ENCODE data around the gene INTS1. TPM values are rescaled to one million over a fixed set of nuclear protein-coding genes. Genes with fewer than 3 reads are reported as not detected.
"Not testable (repeated sequence)": the region's sequence is repeated elsewhere in the genome, so short reads cannot be mapped to it uniquely, and the experiment has no call there.

Gene INTS1
- polyA plus RNA-seq, 3 donors from 2014 or later = 5.2 to 33.6 (median 11.0) TPM

DNA sequence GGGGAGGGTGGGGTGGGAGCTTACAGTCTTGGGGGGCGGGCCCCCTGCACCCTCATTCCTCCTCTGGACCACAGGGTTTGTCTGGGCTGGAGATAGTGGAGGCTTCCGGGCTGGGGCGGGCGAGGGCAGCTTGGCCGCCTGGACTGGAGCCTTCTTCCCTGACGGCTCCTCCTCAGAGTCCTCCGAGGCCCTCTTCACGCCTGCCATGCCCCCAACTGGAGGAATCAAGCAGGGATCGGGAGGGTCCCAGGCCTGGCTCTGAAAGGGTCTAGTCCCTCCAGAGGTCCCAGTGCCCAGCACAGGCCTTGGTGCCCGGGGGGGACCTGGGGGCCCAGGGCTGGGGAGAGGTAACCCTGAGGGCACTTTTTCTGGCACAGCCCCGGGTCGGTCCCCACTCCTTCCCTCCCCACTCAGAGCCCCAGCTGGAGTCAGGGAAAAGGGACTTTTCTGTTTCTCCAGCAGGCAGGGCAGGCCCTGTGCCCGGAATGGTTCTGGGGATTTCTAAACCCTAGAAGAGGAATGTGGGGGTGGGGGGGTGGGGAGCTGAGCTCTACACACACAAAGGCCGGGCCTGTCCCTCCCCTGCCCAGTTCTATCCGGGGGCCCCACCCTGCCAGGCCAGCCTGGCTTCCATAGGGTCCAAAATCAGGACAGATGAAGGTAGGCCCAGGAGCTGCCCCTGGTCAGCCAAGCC lies 56.5 kb downstream of the INTS1 start:
- H3K4me1 Mint-ChIP-seq = no peaks in the 10 kb centered on the region

DNA sequence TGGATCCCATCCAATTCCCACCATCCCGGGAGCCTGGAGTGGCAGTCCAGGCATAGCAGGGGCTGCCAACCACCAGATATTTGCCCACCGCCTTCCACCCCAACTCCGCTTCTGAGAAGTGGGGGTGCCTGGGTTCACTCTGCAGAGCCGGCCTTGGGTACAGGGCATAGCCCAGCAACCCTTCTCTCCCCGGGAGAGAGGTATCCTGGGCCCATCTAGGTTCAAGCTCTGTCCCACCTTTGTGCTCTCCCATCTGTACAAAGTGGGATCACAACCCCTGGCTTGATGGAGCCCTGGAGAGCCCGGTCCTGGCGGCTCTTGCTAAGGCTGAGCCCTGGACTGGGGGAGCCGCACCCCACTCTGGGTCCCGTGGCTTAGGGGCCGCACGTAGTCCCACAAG lies 57.1 kb downstream of the INTS1 start:
- H3K27me3 Mint-ChIP-seq (ENCODE audit: low read depth in 3 of 3) = peaks cover 0 to 2% (median 0%) of the 10 kb centered on the region in 3 donors
- no peak for DNase-seq
- no peaks in the 10 kb centered on the region for H3K4me1 Mint-ChIP-seq
- no peaks in the 10 kb centered on the region for H3K9me3 Mint-ChIP-seq
- H3K27ac Mint-ChIP-seq = no peak overlapping the region
- H3K4me3 Mint-ChIP-seq = no peak overlapping the region
- H3K36me3 Mint-ChIP-seq = no peaks in the 10 kb centered on the region

More for the DNA sequence above, 56.5 kb downstream of the INTS1 start:
- no peaks in the 10 kb centered on the region for H3K36me3 Mint-ChIP-seq
- H3K9me3 Mint-ChIP-seq = no peaks in the 10 kb centered on the region
- H3K27me3 Mint-ChIP-seq (ENCODE audit: low read depth in 3 of 3) = no peaks in the 10 kb centered on the region
- no peak overlapping the region for H3K27ac Mint-ChIP-seq
- no peak overlapping the region for H3K4me3 Mint-ChIP-seq
- DNase-seq = no peak

DNA sequence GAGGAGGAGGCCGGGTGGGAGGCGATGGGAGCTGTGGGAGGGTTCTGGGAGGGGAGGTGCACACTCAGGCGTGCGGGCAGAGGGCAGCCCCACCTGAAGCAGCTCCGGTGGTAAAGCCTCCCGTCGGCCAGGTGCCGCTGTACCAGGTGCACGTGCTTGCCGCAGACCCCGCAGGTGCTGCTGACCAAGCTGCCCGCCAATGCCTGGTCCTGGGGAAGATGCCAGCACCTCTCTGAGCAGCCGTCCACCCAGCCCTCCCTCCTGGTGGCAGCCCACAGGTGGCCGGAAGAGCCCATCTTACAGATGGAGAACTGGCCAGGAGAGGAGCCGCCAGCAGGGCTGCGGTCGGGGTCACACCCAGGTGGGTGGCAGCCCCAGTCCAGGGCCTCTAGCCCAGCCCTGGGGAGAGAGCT lies 57.6 kb downstream of the INTS1 start:
- no peaks in the 10 kb centered on the region for H3K9me3 Mint-ChIP-seq
- no peaks in the 10 kb centered on the region for H3K4me1 Mint-ChIP-seq
- H3K36me3 Mint-ChIP-seq = no peaks in the 10 kb centered on the region
- peaks cover 0 to 3% (median under 1%) of the 10 kb centered on the region in 3 donors for H3K27me3 Mint-ChIP-seq (ENCODE audit: low read depth in 3 of 3)
- H3K4me3 Mint-ChIP-seq = no peak overlapping the region
- H3K27ac Mint-ChIP-seq = no peak overlapping the region
- DNase-seq = no peak

DNA sequence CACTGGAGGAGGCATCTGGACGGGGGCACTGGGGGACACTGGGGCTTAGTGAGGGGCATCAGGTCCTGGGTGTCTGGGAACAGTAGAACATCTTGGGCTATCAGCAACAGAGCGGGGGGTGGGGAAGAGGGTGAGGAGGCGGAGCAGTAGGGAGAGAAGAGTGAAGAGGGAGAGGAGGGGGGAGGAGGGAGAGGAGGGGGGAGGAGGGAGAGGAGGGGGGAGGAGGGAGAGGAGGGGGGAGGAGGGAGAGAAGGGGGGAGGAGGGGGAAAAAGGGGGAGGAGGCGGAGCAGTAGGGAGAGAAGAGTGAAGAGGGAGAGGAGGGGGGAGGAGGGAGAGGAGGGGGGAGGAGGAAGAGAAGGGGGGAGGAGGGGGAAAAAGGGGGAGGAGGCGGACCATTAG lies 58.2 kb downstream of the INTS1 start:
- not testable (repeated sequence) for H3K27ac Mint-ChIP-seq; H3K27me3 Mint-ChIP-seq (ENCODE audit: low read depth in 3 of 3); H3K36me3 Mint-ChIP-seq; H3K4me3 Mint-ChIP-seq; DNase-seq; H3K9me3 Mint-ChIP-seq; H3K4me1 Mint-ChIP-seq

DNA sequence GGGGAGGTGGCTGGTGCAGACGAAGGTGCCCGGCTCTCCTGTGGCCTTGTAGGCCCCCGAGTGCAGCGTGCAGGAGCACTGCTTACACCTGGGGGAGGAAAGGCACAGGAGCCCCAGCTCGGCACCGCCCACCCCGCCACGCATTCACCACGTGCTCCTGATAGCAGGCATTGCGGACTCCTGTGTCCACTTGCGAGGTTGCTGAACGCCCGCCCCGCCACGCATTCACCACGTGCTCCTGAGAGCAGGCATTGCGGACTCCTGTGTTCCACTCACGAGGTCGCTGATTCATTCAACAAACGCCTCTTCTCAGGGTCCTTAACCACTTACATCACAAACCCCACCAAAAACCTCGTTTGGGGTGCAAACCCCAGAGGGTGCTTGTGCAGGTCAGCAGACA lies 58.8 kb downstream of the INTS1 start:
- no peak overlapping the region for H3K4me3 Mint-ChIP-seq
- no peaks in the 10 kb centered on the region for H3K4me1 Mint-ChIP-seq
- H3K27ac Mint-ChIP-seq = no peak overlapping the region
- no peaks in the 10 kb centered on the region for H3K9me3 Mint-ChIP-seq
- H3K27me3 Mint-ChIP-seq (ENCODE audit: low read depth in 3 of 3) = peaks cover 0 to 3% (median 1%) of the 10 kb centered on the region in 3 donors
- no peak for DNase-seq
- no peaks in the 10 kb centered on the region for H3K36me3 Mint-ChIP-seq

DNA sequence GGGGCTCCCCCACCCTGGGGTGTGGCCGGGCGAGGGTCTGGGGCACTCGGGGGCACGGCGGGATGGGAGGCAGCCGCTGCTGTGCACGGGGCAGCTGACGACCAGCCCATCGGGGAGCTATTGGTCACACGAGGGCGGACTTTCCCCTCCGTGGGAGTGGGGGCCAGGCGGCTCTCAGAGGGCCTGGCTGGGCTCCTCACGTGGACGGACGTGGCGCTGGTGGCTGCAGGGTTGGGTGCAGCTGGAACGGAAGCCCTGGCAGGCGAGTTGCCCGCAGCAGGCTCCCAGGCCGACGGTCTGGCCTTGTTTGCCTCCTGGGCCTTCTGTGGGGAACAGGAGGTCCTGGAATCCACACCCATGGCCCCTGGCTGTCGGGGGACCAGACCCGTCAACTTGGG lies 59.3 kb downstream of the INTS1 start:
- H3K4me1 Mint-ChIP-seq = no peaks in the 10 kb centered on the region
- DNase-seq = no peak
- H3K36me3 Mint-ChIP-seq = no peaks in the 10 kb centered on the region
- peaks cover 0 to 3% (median 1%) of the 10 kb centered on the region in 3 donors for H3K27me3 Mint-ChIP-seq (ENCODE audit: low read depth in 3 of 3)
- H3K9me3 Mint-ChIP-seq = no peaks in the 10 kb centered on the region
- no peak overlapping the region for H3K27ac Mint-ChIP-seq
- no peak overlapping the region for H3K4me3 Mint-ChIP-seq

DNA sequence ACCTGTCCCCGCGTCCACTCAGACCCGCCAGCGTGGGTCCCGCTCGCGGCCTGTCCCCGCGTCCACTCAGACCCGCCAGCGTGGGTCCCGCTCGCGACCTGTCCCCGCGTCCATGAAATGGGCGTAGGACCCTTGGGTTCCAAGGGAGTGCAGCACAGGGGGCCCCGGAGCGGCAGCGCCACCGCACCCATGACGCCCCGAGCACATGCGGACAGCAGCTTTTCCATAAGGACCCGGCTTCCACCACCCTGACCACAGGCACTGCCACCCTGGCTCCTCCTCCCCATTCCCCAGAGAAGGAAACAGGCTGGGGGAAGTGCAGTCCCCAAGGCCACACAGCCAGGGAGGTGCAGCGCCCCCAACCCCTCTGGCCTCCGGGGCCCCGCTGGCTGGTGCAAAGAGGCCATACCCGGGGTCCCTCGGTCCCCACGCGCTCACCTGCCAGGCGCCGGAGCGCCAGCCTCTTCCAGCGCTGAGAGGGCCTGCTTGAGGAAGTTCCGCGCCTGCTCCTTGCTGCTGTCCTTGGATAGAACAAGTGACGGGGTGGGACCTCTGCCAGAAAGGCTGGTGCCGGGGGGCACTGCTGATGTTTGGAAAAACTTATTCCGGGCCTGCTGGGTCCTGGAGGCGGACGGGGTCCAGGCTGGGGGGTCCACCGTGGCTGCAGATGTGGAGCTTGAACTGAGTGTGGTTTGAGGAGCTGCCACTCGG lies 59.8 kb downstream of the INTS1 start:
- H3K4me3 Mint-ChIP-seq = no peak overlapping the region
- no peaks in the 10 kb centered on the region for H3K4me1 Mint-ChIP-seq
- H3K27ac Mint-ChIP-seq = no peak overlapping the region
- H3K9me3 Mint-ChIP-seq = no peaks in the 10 kb centered on the region
- no peaks in the 10 kb centered on the region for H3K36me3 Mint-ChIP-seq
- no peak for DNase-seq
- peaks cover 0 to 3% (median 1%) of the 10 kb centered on the region in 3 donors for H3K27me3 Mint-ChIP-seq (ENCODE audit: low read depth in 3 of 3)

DNA sequence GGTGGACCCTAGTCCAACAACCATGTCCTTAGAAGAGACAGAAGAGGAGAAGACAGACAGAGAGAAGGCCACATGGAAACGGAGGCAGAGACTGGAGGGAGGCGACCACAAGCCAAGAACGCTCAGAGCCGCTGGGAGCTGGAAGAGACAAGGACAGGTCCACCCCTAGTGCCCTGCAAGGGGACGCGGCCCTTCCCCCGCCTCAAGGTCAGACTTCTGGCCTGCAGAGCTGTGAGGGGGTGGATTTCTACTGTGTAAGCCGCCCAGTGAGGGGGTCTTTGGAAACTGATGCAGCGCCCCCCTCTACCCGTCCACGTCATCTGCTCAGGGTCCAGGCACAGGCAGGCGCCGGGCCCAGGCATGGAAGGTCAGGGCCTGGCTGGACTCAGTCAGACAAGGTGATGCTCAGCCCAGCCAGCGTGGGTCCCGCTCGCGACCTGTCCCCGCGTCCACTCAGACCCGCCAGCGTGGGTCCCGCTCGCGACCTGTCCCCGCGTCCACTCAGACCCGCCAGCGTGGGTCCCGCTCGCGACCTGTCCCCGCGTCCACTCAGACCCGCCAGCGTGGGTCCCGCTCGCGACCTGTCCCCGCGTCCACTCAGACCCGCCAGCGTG lies 60.5 kb downstream of the INTS1 start:
- peak overlapping the region in 1 of 6 donors; percentile 20 for H3K27ac Mint-ChIP-seq
- not testable (repeated sequence) for DNase-seq; H3K27me3 Mint-ChIP-seq (ENCODE audit: low read depth in 3 of 3); H3K4me1 Mint-ChIP-seq; H3K4me3 Mint-ChIP-seq; H3K9me3 Mint-ChIP-seq; H3K36me3 Mint-ChIP-seq

DNA sequence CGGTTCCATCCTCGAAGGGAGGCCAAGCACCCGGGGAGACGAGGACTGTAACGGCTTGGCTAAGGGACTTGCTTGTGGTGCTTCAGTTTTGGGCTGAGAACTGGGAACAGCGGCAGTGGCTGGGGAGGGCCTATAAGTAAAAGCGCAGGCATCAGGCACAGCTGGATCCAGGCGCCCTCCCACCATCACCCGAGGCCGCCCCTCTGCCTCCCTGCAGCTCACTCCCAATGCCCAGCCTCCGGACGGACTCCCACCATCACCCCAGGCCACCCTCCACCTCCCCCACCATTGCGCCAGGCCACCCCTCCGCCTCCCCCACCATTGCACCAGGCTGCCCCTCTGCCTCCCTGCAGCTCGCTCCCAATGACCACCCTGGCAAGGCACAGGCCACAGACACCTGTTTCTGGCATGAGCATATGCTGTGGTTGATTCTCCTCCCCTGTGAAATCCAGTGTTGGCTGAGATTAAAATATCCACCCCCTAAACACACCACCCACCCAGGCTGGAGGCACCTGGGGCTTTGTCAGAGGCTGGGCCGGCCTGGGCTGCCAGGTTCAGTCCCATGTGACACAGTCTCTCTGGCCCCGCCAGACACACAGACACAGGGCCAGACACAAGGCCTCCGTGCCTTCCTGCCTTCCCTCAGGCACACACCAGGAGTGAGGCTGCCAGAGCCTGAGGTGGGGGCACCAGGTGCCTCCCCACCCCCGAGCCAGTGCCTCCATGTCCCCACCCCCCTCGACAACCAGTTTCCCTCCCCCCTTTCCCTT lies 61.6 kb downstream of the INTS1 start:
- Mint-ChIP-seq H3K27ac (no peak overlapping the region), H3K4me3 (no peak overlapping the region), H3K27me3 (ENCODE audit: low read depth in 3 of 3) (peaks cover 0 to 3% (median 1%) of the 10 kb centered on the region in 3 donors), H3K9me3 (no peaks in the 10 kb centered on the region), H3K36me3 (no peaks in the 10 kb centered on the region), H3K4me1 (no peaks in the 10 kb centered on the region)
- no peak for DNase-seq

DNA sequence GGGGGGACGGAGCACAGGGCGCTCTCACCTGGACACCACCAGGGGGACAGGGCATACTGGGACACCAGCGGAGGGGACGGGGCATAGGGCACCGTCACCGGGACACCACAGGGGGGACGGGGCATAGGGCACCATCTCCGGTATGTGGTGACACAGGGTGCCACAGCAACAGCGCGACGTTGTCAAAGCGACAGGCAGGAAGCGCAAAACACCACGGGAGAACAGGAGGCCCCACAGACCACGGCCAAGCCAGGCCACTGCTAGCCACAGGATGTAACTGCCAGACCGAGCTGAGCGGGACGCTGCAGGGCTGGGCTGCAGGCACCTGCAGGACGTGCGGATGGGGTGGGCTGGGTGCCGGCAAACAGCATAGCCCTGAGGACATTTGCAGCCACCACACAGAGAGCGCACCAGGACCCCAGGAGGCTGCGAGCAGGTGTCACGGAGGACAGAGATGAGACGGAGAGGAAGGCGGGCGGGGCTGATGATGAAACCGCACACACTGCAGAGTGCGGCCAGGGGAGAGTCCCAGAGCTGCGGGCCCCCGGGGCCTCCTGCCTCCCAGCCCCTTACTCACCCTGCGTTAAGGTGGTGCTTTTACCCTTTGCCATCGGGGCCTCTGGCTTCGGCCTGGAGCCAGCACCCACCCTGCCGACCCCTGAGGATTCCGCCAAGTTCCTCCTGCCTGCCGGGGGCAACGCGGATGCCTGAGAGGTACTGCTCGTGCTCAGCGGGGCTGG lies 62.4 kb downstream of the INTS1 start:
- no peaks in the 10 kb centered on the region for H3K9me3 Mint-ChIP-seq
- H3K4me3 Mint-ChIP-seq = no peak overlapping the region
- H3K4me1 Mint-ChIP-seq = no peaks in the 10 kb centered on the region
- no peaks in the 10 kb centered on the region for H3K36me3 Mint-ChIP-seq
- no peak overlapping the region for H3K27ac Mint-ChIP-seq
- DNase-seq = no peak
- peaks cover 0 to 3% (median 1%) of the 10 kb centered on the region in 3 donors for H3K27me3 Mint-ChIP-seq (ENCODE audit: low read depth in 3 of 3)

DNA sequence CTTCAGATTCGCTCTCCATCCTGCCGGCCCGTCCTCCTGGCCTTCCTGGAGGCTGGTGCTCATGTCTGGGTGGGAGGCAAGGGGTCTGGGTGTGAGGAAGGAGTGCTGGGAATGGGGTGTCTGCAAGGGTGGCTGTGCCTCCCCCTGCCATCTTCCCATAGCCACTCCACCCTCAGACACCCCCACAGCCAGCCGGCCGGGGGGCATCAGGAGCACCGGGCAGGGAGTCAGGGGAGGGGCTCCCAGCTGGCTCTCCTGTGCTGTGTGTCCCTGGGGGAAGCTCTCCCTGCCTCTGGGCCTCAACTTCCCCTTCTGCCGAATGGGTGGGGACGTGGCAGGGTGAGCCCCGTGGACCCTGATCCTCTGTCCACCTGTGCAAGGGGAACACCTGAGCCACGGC lies 63.6 kb downstream of the INTS1 start:
- no peaks in the 10 kb centered on the region for H3K4me1 Mint-ChIP-seq
- peaks cover 0 to 3% (median 1%) of the 10 kb centered on the region in 3 donors for H3K27me3 Mint-ChIP-seq (ENCODE audit: low read depth in 3 of 3)
- H3K27ac Mint-ChIP-seq = no peak overlapping the region
- no peak overlapping the region for H3K4me3 Mint-ChIP-seq
- no peaks in the 10 kb centered on the region for H3K9me3 Mint-ChIP-seq
- DNase-seq = no peak
- H3K36me3 Mint-ChIP-seq = no peaks in the 10 kb centered on the region

DNA sequence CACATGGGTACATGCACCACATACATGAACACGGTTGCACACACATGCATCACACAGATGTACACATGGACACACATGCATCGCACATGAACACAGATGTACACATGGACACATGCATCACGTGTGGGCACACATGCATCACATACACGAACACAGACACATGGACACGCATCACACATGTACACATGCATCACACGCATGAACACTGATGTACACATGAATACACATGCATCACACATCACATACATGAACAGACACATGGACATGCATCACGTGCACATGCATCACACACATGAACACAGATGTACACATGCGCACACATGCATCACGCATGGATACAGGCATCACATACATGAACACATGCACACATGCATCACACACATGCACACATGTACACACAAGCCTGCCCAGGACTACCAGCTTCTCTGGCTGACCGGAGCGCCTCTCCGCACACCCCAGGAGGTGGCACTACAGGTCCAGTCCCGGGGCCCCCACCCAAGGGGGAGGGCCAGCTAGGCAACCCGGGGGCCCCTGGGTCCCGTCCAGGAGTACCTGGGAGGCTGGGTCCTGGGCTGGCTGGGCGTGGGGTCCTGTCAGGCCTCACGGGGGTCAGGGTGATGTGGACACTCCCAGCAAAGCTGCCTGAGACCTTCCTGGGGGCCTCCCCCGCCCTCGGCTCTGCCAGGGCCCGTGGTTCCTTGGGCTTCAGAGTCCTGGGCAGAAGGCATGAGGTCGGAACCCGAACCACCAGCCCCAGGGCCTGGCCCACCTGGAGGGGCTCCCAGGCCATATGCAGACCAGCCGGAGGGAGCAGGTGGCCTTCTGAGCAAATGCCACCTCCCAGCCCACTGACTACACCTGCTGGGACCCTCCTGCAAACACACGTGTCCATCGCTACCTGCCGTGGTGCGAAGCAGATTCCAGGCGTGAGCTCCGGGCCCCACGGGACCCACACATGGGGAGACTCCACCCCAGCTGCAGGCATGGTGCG lies 64.5 kb downstream of the INTS1 start:
- no peak overlapping the region for H3K27ac Mint-ChIP-seq
- peaks cover 0 to 3% (median 1%) of the 10 kb centered on the region in 3 donors for H3K27me3 Mint-ChIP-seq (ENCODE audit: low read depth in 3 of 3)
- no peaks in the 10 kb centered on the region for H3K4me1 Mint-ChIP-seq
- H3K4me3 Mint-ChIP-seq = no peak overlapping the region
- no peak for DNase-seq
- no peaks in the 10 kb centered on the region for H3K9me3 Mint-ChIP-seq
- no peaks in the 10 kb centered on the region for H3K36me3 Mint-ChIP-seq
